ENCODE results near the gene SCGB1C1.
"Not testable (repeated sequence)": the region's sequence is repeated elsewhere in the genome, so short reads cannot be mapped to it uniquely, and the experiment has no call there.

SCGB1C1 gene

DNA sequence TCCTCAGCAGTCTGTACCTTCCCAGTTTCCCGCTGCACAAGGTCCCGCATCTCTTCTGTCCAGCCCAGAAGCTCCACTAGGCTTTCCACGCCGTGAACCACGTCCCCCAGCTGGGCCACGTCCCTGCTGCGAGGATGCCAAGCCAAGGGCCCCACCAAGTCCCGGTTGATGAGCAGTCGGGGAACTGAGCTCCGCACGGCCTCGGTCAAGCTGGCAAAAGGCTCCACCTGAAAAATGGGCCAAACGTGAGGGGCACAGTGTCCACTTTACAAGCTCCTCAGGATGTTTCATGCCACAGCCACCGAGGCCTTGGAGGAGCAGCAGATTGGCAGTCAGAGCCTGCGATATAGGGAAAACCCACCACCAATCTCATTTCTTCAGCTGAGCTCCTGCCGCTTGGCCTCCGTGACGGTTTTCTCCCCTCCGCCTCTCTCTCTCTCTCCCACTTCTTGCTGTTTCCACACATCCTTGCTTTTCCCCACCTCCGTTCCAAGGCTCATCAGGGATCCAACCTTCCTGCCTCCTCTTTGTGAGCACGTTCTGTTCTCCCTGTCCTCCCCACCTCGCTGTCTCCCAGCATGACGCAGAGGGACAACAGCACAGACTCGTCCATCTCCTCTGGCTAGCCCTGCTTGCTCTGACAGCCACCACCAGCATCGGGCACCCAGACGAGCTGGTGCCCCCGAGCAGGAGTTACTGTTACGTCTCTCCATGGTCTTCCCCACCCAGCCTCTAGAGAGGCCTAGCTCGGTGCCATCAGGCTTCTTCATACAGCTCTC is 26.1 kb downstream of the SCGB1C1 start:
- no peak for DNase-seq

DNA sequence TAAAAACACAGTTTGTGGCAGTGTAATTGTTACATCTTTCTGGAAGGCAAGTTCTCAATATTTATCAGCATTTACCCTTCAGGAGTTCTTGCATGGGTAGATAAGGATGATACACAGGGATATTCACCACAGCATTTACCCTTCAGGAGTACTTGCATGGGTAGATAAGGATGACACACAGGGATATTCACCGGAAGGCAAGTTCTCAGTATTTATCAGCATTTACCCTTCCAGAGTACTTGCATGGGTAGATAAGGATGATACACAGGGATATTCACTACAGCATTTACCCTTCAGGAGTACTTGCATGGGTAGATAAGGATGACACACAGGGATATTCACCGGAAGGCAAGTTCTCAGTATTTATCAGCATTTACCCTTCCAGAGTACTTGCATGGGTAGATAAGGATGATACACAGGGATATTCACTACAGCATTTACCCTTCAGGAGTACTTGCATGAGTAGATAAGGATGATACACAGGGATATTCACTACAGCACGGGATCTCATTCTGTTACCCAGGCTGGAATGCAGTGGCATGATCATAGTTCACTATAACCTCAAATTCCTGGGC is 27.9 kb downstream of the SCGB1C1 start:
- DNase-seq, result not testable (repeated sequence)

DNA sequence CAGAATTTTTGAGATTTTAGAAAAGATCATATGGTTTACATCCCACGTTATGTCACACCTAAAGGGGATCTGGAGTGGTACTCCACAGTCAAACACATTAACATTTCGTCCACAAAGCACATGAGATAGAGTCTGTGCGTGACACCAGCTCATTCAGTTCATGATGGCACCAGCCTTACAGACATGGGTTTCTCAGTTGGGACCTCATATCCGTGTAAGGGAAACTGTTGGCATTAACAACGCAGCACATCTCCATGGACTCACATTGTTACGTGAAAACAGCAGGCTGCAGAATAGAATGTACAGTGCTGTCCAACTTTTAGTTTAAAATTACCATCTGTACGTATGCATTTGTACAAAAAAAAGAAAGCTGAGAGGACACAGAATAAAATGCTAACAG is 28.7 kb downstream of the SCGB1C1 start:
- DNase-seq, result no peak

DNA sequence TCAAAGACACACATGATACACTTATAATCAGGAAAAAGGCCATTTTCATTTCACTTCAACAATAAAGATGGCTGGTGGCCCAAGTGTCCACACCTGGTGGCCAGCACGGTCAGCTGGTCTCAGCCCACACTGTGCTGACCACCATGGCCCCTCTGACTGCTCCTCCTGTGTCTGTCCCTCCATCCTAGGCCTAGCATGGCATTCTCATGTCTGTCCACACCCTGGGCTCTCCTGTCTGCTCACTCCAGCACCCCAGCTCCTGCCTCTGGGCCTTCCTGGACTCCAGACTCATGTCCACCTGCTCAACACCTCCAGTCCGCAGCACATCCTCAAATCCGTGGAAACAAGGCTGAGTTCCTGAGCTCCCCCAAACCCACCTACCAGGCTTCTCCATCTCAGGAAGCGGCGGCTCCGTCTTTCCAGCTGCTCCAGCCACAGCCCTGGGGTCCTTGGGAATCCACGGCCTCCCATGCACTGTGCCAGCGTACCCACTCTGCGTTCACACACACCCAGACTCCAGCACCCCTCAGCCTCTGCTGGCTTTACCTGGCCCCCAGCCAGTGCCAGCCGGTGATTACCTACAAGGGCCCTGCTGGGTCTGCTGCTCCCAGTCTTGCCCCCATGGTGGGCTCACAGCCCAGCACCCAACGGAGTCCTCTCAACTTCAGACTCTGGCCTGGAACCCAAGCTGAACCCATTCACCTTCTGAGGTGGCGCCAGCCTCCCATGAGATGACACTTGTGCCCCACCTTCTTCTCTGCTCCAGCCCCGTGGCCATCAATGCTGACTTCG is 29.3 kb downstream of the SCGB1C1 start:
- DNase-seq, result no peak

GRCh38 chr11:223026-223789 is 30.3 kb downstream of the SCGB1C1 start:
- DNase-seq, result no peak

GRCh38 chr11:223884-224283 is 31.0 kb downstream of the SCGB1C1 start:
- DNase-seq, result no peak

GRCh38 chr11:224424-224823 is 31.5 kb downstream of the SCGB1C1 start:
- no peak for DNase-seq

DNA sequence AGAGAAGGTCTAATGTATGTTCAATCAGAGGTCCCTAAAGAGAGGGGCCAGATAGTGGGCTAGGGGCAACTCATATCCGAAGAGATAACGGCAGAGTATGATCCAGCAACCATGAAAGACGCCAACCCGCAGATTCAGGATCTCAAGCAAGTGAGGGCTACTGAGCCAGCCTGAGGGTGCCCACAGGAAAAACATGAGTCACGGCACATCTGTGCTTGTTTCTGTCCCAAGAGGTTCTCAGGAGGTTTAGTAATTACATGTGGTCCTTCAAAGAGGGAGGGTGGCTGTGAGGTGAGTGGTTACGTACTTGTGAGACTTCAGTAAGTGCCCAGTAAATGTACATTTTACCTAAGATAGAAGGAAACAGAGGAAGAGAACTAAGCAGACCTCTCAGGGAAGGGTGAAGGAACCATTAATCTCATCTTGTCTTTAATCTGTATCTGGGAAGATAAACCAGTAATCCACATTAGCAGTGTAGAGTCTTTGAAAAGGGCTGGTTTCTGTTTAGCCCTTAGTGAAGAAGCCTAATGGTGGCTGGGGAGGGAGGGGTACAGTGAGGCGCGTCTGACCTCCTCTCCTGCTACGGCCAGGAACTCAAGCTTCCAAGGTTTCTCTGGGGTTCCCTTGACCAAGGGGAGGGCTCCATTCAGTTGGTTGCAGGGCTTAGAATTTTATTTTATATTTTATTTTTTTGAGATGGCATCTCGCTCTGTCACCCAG is 33.0 kb downstream of the SCGB1C1 start:
- no peak for DNase-seq

DNA sequence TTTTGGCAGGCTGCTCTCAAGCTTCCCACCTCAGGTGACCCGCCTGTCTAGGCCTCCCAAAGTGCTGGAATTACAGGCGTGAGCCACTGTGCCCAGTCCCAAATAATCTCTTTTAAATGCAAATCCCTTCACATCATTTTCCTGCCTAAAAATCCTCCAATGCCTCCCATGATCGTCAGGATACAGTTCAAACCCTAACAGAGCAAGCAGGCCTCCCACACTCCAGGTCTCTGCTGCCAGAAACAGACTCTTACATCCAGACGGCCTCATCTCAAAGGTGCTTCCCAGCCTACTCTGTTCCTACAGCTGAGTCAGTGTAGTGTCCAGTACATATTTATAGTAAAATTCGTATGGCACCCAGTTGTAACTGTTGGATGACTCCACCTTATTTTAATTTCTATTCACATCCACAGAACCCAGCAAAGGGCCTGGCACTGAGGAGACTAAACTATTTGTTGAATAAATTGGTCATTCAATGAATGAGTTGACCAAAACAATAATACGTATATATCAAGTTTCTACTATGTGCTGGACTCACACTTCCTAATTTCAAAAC is 35.0 kb downstream of the SCGB1C1 start:
- no peak for DNase-seq

DNA sequence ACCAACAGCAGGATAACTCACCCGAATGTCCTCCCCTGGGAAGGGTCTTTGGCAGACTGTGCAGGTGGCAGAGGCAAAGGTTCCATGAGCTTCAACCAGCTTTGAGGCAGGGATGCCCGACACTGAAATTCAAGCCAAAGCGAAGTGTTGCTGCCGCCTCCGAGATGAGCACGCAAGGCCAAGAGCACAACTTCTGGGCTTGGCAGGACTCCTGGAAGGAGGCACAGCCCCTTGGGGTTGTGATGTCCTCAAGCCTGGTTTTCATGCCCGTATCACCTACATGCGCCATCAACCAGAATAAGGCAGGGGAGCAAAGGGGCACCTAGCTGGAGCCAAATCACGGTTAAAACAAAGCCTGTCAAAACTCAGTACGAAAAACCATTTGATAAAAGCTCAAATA is 37.6 kb downstream of the SCGB1C1 start:
- DNase-seq, result no peak

DNA sequence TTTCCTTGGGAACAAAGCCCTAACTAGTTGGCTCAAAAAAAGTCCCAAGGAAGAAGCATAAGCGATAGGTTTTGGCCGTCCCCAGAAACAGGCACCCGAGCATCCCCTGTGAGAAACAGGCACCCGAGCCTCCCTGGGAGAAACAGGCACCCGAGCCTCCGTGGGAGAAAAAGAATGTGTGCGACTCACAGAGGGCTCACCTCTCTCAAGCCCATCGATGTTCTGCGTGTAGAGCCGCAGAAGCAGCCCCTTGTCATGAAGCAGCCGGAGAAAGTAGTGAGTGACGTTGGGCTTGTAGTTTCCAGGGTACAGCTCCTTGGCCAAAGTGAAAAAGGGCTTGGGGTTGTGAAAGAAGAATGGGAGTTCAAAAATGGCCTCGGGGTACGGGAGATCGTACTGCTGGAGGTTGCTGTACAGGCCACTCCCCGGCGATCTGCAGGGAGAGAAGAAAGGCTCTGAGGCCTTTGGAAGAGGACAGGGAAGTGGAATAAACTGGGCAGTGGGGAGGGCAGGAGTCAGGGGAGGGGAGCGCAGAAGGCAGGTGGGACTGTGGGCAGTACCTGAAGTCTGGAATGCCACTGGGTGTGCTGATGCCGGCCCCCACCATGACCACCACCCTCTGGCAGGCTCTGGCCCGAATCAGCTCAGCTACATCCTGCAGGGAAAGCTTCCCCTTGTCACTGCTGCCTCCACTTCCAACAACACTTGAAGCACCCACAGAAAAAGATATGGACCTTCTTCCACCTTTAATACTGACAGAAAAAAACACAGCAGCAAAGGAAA is 40.1 kb downstream of the SCGB1C1 start:
- no peak for DNase-seq

DNA sequence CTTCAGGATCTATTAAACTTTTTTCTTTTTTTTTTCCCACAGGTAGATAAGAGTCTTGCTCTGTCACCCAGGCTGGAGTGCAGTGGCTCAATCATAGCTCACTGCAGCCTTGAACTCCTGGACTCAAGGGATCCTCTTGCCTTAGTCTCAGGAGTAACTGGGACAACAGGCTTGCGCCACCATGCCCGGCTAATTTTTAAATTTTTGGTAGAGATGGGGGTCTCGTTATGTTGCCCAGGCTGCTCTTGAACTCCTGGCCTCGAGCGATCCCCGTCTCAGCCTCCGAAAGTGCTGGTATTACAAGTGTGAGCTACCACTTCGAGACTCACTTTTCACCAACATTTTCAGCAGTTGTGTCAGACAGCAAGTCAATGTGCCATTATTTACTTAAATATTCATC is 42.3 kb downstream of the SCGB1C1 start:
- no peak for DNase-seq

DNA sequence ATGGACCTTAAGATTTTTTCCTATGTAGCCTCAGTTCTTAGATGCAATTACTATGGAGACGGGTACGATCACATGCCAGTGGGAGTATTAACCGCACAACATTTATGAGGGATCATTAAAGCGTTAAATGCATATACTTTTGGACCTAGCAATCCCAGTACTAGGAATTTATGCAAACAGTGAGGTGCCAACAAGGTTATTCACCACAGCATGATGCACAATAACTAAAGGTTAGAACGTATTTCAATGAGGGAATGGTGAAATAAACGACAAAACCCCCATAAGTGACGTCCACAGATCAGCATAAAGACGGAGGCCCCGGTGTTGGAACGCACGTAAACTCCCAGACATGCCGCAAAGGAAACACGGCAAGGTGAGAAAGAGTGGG is 42.7 kb downstream of the SCGB1C1 start:
- DNase-seq, result peak; percentile 14

GRCh38 chr11:235997-236773 is 43.3 kb downstream of the SCGB1C1 start, which contains the start of gene SIRT3:
Gene SIRT3 (minus strand): TSS chr11:236342. CDS start chr11:236328, 14 bp downstream.
- peak; percentile 83 for DNase-seq

GRCh38 chr11:236774-237767 is 44.2 kb downstream of the SCGB1C1 start, which contains the start of gene PSMD13:
Gene PSMD13 (plus strand): TSS chr11:236976. CDS start chr11:237050, 74 bp downstream.
- DNase-seq, result peak; percentile 78

GRCh38 chr11:238346-238745 is 45.5 kb downstream of the SCGB1C1 start:
- DNase-seq, result not testable (repeated sequence)

DNA sequence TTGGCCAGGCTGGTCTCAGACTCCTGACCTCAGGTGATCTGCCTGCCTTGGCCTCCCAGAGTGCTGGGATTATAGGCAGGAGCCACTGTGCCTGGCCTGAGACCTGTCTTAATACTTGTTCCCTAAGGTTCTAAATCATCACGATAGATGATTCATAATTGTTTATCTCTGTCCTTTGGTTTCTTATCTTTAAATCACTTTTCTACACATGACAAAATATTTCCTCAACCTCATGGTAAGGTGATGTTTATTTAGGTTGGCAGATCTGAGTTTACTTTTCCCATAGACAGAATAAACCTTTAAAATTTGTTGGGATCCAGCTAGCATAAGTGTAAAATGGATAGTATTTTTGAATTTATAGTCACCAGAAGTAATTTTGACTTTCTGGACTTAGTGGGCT is 47.4 kb downstream of the SCGB1C1 start:
- no peak for DNase-seq

DNA sequence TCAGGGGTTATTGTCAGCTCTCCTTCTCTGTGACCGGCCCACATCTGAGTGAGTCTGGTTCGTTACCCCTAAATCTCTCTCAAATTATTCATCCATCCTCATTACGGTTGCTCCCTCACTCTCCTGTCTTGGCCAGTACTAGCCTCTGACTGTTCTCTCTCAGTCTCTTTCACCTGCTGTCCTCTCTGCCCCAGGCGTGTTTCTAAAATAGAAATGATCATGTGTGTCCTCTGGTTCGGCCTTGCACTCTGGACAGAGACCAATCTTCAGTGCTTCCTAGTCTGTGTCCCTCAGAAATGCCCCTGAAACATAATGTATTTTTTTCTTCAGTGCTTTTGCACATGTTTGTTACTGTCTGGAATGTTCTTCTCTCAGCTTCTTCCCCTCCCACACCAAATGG is 48.8 kb downstream of the SCGB1C1 start:
- no peak for DNase-seq
